GM12878 (cell line): ENCODE data around the gene ETS1. TPM values are rescaled to one million over a fixed set of nuclear protein-coding genes. Genes with fewer than 3 reads are reported as not detected.

Source experiments
- ATAC-seq: fragments of 200-7000 bp; cut with Tn5 transposase; 3 replicates; pipeline ENCODE4 v1.9.1; 2020; ENCODE audit warnings: mild to moderate bottlenecking, moderate library complexity
- BruUV-seq: library from RNA; stranded (reverse); fragments of 400-500 nt; replicated peaks from 2 replicates; lab custom pipeline; 2021; lab: Mats Ljungman, UMichigan
- CTCF ChIA-PET: fragments of 300-600 bp; sonication (Branson Sonifier 250); formaldehyde crosslinking; extraction: SDS; loops from one replicate; lab custom pipeline; 2021; ENCODE audit warnings: inconsistent platforms; lab: Yijun Ruan, JAX
- POLR2A ChIA-PET: fragments of 350-600 bp; formaldehyde crosslinking; extraction: SDS; loops from one replicate; lab custom pipeline; 2021; ENCODE audit warnings: inconsistent platforms; lab: Charles Lee
- RAD21 ChIA-PET: fragments of 300-600 bp; sonication (Branson Sonifier 250); formaldehyde crosslinking; loops from one replicate; lab custom pipeline; 2023; ENCODE audit warnings: antibody characterized with exemption; ENCODE audit not compliant: unreplicated experiment; lab: Charles Lee
- SMC1A ChIA-PET: fragments of 300-600 bp; sonication (Branson Sonifier 250); formaldehyde crosslinking; loops from one replicate; lab custom pipeline; 2023; ENCODE audit not compliant: unreplicated experiment, uncharacterized antibody; lab: Charles Lee
- DNase-seq: peaks from one replicate; pipeline ENCODE4 v3.0.0-alpha.2; 2011; ENCODE audit warnings: low read depth, low spot score
- FAIRE-seq: peaks from 3 replicates; lab custom pipeline; 2011; peaks lifted over from hg19 to GRCh38; lab: Jason Lieb, UNC
- H2AFZ ChIP-seq: 2 replicates; pipeline ENCODE4 v1.6.0; 2011; ENCODE audit warnings: low read depth, low read length, control low read depth; ENCODE audit not compliant: control insufficient read depth
- H3K27ac ChIP-seq: 2 replicates; pipeline ENCODE4 v1.5.1; 2011; ENCODE audit warnings: control low read depth; ENCODE audit not compliant: control insufficient read depth, insufficient read depth
- H3K27me3 ChIP-seq, 2 experiments: replicated peaks in 1 of 2; 2 replicates each; pipeline versions ENCODE4 v1.6.0 to v1.6.1; 2011; ENCODE audit warnings: low read length in 1 of 2; ENCODE audit not compliant: control insufficient read depth in 2 of 2, insufficient read depth in 2 of 2
- H3K36me3 ChIP-seq, 2 experiments: 2 replicates each; pipeline ENCODE4 v1.5.1; 2011; ENCODE audit warnings: low read length in 1 of 2; ENCODE audit not compliant: control insufficient read depth in 2 of 2, insufficient read depth in 2 of 2
- H3K4me1 ChIP-seq: 2 replicates; pipeline ENCODE4 v1.6.1; 2011; ENCODE audit warnings: mild to moderate bottlenecking, low read length, moderate library complexity, mixed read lengths; ENCODE audit not compliant: control insufficient read depth, insufficient read depth
- H3K4me2 ChIP-seq: 2 replicates; pipeline ENCODE4 v1.6.0; 2011; ENCODE audit warnings: control low read depth; ENCODE audit not compliant: control insufficient read depth, insufficient read depth
- H3K4me3 ChIP-seq: fragments of 200-600 bp; sonication (generic); 2 replicates; pipeline ENCODE4 v1.5.1; 2016
- H3K79me2 ChIP-seq: 2 replicates; pipeline ENCODE4 v1.6.0; 2011; ENCODE audit warnings: low read length; ENCODE audit not compliant: control insufficient read depth, insufficient read depth
- H3K9ac ChIP-seq: 2 replicates; pipeline ENCODE4 v1.8.0; 2011; ENCODE audit warnings: low read length, control low read depth, mixed read lengths; ENCODE audit not compliant: control insufficient read depth, insufficient read depth
- H3K9me3 ChIP-seq: replicated peaks from 3 replicates; pipeline ENCODE4 v1.5.1; 2011; ENCODE audit warnings: mild to moderate bottlenecking, low read length; ENCODE audit not compliant: control insufficient read depth, insufficient read depth
- H4K20me1 ChIP-seq: 2 replicates; pipeline ENCODE4 v1.6.0; 2011; ENCODE audit not compliant: control insufficient read depth, insufficient read depth
- ELK1 ChIP-seq: IDR thresholded peaks from 2 replicates; pipeline ENCODE4 v1.6.1; 2012; ENCODE audit warnings: low read depth, low read length, improper control_type of control experiment
- GATAD2B ChIP-seq: fragments of 450-650 bp; conservative IDR thresholded peaks from 2 replicates; pipeline ENCODE4 v1.6.1; 2017; ENCODE audit warnings: low read depth, mild to moderate bottlenecking, moderate library complexity
- JUND ChIP-seq: IDR thresholded peaks from 2 replicates; pipeline ENCODE4 v1.6.1; 2012; ENCODE audit warnings: low read depth, mild to moderate bottlenecking, low read length, improper control_type of control experiment, moderate library complexity
- NR2F1 ChIP-seq: fragments of 450-650 bp; conservative IDR thresholded peaks from 2 replicates; pipeline ENCODE4 v1.6.1; 2017; ENCODE audit warnings: mild to moderate bottlenecking
- SMAD5 ChIP-seq: IDR thresholded peaks from 2 replicates; pipeline ENCODE4 v1.6.1; 2016; ENCODE audit warnings: antibody characterized with exemption, low read depth
- SREBF2 ChIP-seq: IDR thresholded peaks from 2 replicates; pipeline ENCODE4 v1.6.1; 2012; ENCODE audit warnings: mild to moderate bottlenecking, low read length
- ZBED1 ChIP-seq: IDR thresholded peaks from 2 replicates; pipeline ENCODE4 v1.6.1; 2016; ENCODE audit warnings: borderline replicate concordance
- ZSCAN29 ChIP-seq: fragments of 450-650 bp; IDR thresholded peaks from 2 replicates; pipeline ENCODE4 v1.6.1; 2017; ENCODE audit warnings: mild to moderate bottlenecking, moderate library complexity
- WGBS: methylation state at CpG from one replicate; pipeline ENCODE4 v1.1.6; 2016; ENCODE audit warnings: low lambda C conversion rate; ENCODE audit not compliant: insufficient replicate concordance, insufficient coverage; ENCODE audit errors: missing lambda C conversion rate; 5-methylcytosine and 5-hydroxymethylcytosine counted together
- in situ Hi-C: fragments of 300-500 bp; cut with MboI; formaldehyde crosslinking; loops from 9 replicates; pipeline ENCODE4 v1.14.3; 2018; ENCODE audit warnings: mixed read lengths
- intact Hi-C: fragments of 100-400 bp; cut with micrococcal nuclease; formaldehyde crosslinking; loops from one replicate; pipeline ENCODE4 v1.14.2; 2022; ENCODE audit not compliant: unreplicated experiment
- polyA plus RNA-seq, 11 experiments: library from polyadenylated mRNA; depleted of rRNA in 4 of 11; unstranded in 6 of 11; stranded (reverse) in 5 of 11; fragments of >200 nt; fragmentation: Nextera tagmentation in 4 of 11; fragmentation: Illumina TruSeq in 1 of 11; extraction: Ambion mirVana in 4 of 11; extraction: Trizol in 1 of 11; gene quantifications; 1 replicate in 1 of 11; 2 replicates in 10 of 11; pipeline versions ENCODE4 v1.2.1 to v1.2.3, GENCODE V29; 2011 to 2016; ENCODE audit warnings: inconsistent platforms in 2 of 11, missing spikeins in 2 of 11, low read depth in 1 of 11
- total RNA-seq, 4 experiments: library from RNA; depleted of rRNA in 3 of 4; stranded (reverse); fragments of >200 nt in 3 of 4; fragmentation: Illumina TruSeq in 1 of 4; extraction: Trizol in 1 of 4; gene quantifications; 2 replicates each; pipeline versions ENCODE4 v1.2.1 to v1.2.3, GENCODE V29; 2013 to 2021
- TF ChIP-seq, protein P1 (sequence below): fragments of 450-650 bp; formaldehyde crosslinking; IDR thresholded peaks from 2 replicates; pipeline ENCODE4 v1.5.0; 2022; ENCODE audit warnings: mild to moderate bottlenecking, missing genetic modification characterization

Gene ETS1
- total and polyA plus RNA-seq, 10 of the 15 experiments (the other 5 are each of a cell fraction or from before 2014, with no cell fraction given), result 12.5 to 112 (median 55.5) TPM

GRCh38 chr11:128532572-128533091, 54.7 kb downstream of the ETS1 start:
- DNase-seq (no peak), FAIRE-seq (no peak), ATAC-seq (no peak)
- no TSS peak for BruUV-seq
- Histone ChIP-seq H2AFZ (no peak overlapping the region), H3K9ac (no peak overlapping the region), H3K27me3 (no peaks in the 10 kb centered on the region), H3K27ac (no peak overlapping the region), H3K36me3 (no peaks in the 10 kb centered on the region), H3K4me3 (no peak overlapping the region), H3K79me2 (no peaks in the 10 kb centered on the region), H3K4me2 (no peak overlapping the region), H3K9me3 (no peaks in the 10 kb centered on the region), H3K4me1 (no peaks in the 10 kb centered on the region), H4K20me1 (no peaks in the 10 kb centered on the region)
- ChIA-PET CTCF (no interaction called here), POLR2A (no interaction called here), RAD21 (no interaction called here), SMC1A (interaction anchor here (0.7 to 1.1 kb wide), 2 partner anchors 91 to 98 kb away, joined by 3 read pairs; no protein-coding TSS in a partner anchor)
- WGBS, result 93% methylated on average over 6 of the region's 6 CpGs
- TF ChIP-seq SMAD5 (no peak), ZSCAN29 (no peak), NR2F1 (no peak), ZBED1 (no peak), JUND (no peak), GATAD2B (no peak), SREBF2 (no peak), ELK1 (no peak)
- TF ChIP-seq, protein P1, sequence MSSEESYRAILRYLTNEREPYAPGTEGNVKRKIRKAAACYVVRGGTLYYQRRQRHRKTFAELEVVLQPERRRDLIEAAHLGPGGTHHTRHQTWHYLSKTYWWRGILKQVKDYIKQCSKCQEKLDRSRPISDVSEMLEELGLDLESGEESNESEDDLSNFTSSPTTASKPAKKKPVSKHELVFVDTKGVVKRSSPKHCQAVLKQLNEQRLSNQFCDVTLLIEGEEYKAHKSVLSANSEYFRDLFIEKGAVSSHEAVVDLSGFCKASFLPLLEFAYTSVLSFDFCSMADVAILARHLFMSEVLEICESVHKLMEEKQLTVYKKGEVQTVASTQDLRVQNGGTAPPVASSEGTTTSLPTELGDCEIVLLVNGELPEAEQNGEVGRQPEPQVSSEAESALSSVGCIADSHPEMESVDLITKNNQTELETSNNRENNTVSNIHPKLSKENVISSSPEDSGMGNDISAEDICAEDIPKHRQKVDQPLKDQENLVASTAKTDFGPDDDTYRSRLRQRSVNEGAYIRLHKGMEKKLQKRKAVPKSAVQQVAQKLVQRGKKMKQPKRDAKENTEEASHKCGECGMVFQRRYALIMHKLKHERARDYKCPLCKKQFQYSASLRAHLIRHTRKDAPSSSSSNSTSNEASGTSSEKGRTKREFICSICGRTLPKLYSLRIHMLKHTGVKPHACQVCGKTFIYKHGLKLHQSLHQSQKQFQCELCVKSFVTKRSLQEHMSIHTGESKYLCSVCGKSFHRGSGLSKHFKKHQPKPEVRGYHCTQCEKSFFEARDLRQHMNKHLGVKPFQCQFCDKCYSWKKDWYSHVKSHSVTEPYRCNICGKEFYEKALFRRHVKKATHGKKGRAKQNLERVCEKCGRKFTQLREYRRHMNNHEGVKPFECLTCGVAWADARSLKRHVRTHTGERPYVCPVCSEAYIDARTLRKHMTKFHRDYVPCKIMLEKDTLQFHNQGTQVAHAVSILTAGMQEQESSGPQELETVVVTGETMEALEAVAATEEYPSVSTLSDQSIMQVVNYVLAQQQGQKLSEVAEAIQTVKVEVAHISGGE (CRISPR knock-in tag), result no peak
- in situ Hi-C loops, result no loop called here
- intact Hi-C loops, result no loop called here
